ENCODE measurements around the gene SNRPA.
A peak's percentile ranks its signal among the peaks of the same experiment; 100 is the strongest.

SNRPA gene

GRCh38 chr19:40750874-40751537 lies at the start of gene SNRPA:
SNRPA (plus strand) TSS chr19:40751203; CDS start chr19:40751409, 206 bp downstream.
- peak; percentile 95 for DNase-seq (ENCODE audit: low read depth in 2 of 2)

GRCh38 chr19:40701758-40702157 lies 49.2 kb upstream of the SNRPA start:
- DNase-seq (ENCODE audit: low read depth in 2 of 2) = no peak

GRCh38 chr19:40702337-40703012 lies 48.5 kb upstream of the SNRPA start:
- no peak for DNase-seq (ENCODE audit: low read depth in 2 of 2)

- no peak for DNase-seq (ENCODE audit: low read depth in 2 of 2)
These were observed 47.8 kb upstream of the SNRPA start for GRCh38 chr19:40703029-40703755.

- no peak for DNase-seq (ENCODE audit: low read depth in 2 of 2)
These were observed 46.3 kb upstream of the SNRPA start for GRCh38 chr19:40704491-40705361.

- no peak for DNase-seq (ENCODE audit: low read depth in 2 of 2)
These were observed 45.7 kb upstream of the SNRPA start for GRCh38 chr19:40705362-40705651.

GRCh38 chr19:40705950-40706619 lies 44.9 kb upstream of the SNRPA start:
- no peak for DNase-seq (ENCODE audit: low read depth in 2 of 2)

- no peak for DNase-seq (ENCODE audit: low read depth in 2 of 2)
These were observed 43.4 kb upstream of the SNRPA start for GRCh38 chr19:40707615-40708014.

GRCh38 chr19:40709817-40710216 lies 41.2 kb upstream of the SNRPA start:
- DNase-seq (ENCODE audit: low read depth in 2 of 2) = no peak

- DNase-seq (ENCODE audit: low read depth in 2 of 2) = no peak
These were observed 37.1 kb upstream of the SNRPA start for GRCh38 chr19:40713939-40714338.

GRCh38 chr19:40714441-40715299 lies 36.3 kb upstream of the SNRPA start:
- peak; percentile 83 to 84 for DNase-seq (ENCODE audit: low read depth in 2 of 2)

GRCh38 chr19:40716031-40716481 lies 34.9 kb upstream of the SNRPA start:
- DNase-seq (ENCODE audit: low read depth in 2 of 2) = no peak

- peak; percentile 91 to 94 for DNase-seq (ENCODE audit: low read depth in 2 of 2)
These were observed 34.3 kb upstream of the SNRPA start, which contains the start of the genes COQ8B and ITPKC for GRCh38 chr19:40716482-40717324. COQ8B (minus strand) TSS chr19:40716886; CDS start chr19:40714632, 2,254 bp downstream. ITPKC (plus strand) TSS chr19:40717112; CDS start chr19:40717136, 24 bp downstream.

- DNase-seq (ENCODE audit: low read depth in 2 of 2) = no peak
These were observed 33.6 kb upstream of the SNRPA start for GRCh38 chr19:40717325-40717879.

GRCh38 chr19:40717880-40718773 lies 32.9 kb upstream of the SNRPA start:
- DNase-seq (ENCODE audit: low read depth in 2 of 2) = no peak

- DNase-seq (ENCODE audit: low read depth in 2 of 2) = no peak
These were observed 32.1 kb upstream of the SNRPA start for GRCh38 chr19:40718774-40719391.

GRCh38 chr19:40719414-40719894 lies 31.5 kb upstream of the SNRPA start:
- DNase-seq (ENCODE audit: low read depth in 2 of 2) = no peak
